Femur (tissue), 1 donor: ENCODE measurements around the gene EXOSC5.
"Not testable (repeated sequence)": the region's sequence is repeated elsewhere in the genome, so short reads cannot be mapped to it uniquely, and the experiment has no call there.

ENCODE experiments used
- DNase-seq: peaks from one replicate; pipeline ENCODE4 v3.0.0-alpha.2; 2017

The EXOSC5 gene

GRCh38 chr19:41403181-41403970, 6.2 kb upstream of the EXOSC5 start:
- no peak for DNase-seq

GRCh38 chr19:41402010-41402409, 4.9 kb upstream of the EXOSC5 start:
- DNase-seq, result no peak

GRCh38 chr19:41401483-41401882, 4.3 kb upstream of the EXOSC5 start:
- no peak for DNase-seq

DNA sequence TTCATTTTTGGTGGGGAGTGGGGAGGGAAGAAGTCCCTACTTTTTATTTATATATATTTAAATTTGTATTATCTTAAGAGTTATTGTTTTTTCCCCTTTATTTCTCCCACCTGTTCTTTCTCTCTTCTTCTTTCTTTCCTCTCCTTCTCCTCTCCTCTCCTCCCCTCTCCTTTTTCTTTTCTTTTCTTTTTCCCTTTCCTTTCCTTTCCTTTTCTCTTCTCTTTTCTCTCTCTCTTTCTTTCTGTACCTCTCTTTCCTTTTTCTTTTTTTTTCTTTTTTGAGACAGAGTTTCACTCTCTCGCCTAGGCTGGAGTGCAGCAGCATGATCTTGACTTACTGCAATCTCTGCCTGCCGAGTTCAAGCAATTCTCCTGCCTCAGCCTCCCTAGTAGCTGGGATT, 2.4 kb upstream of the EXOSC5 start:
- DNase-seq, result no peak

DNA sequence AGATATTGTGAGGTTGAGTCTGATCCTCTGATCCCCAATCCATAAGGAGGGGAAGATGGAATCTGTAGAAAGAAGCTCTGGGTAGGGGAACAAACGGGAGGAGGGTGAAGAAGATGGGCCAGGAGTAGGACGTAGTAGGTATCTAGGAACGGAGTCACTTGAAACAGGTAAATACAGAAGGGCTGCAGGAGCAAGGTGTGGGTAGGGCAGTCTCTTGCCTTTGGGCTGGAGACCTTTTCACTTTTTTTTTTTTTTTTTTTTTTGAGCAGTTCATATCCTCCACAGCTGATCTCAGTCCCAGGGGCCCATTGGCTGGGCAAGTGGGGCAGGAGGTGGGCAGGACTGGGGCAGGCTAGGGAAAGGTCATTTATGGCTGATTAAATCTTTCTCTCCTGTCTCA, 1.9 kb upstream of the EXOSC5 start:
- DNase-seq, result no peak

DNA sequence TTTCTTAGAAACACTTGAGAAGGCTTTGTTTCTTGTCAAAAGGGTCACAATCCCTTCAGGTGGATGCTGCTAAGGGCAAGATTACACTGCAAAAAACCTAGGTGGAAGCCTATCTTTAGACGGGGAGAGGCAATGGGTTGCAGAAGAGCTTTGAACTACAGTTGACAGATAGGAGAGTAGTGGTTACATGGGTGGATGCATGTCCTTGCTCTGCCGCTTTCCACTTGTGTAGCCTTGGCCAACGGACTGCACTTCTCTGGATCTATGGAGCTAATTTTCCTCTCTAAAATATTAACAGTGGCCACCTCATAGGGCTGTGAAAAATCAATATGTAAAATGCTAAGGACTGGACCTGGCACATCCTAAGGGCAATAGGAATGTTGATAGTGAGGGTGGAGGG, 1.4 kb upstream of the EXOSC5 start:
- no peak for DNase-seq

GRCh38 chr19:41398050-41398418, 875 bp upstream of the EXOSC5 start:
- DNase-seq, result no peak

DNA sequence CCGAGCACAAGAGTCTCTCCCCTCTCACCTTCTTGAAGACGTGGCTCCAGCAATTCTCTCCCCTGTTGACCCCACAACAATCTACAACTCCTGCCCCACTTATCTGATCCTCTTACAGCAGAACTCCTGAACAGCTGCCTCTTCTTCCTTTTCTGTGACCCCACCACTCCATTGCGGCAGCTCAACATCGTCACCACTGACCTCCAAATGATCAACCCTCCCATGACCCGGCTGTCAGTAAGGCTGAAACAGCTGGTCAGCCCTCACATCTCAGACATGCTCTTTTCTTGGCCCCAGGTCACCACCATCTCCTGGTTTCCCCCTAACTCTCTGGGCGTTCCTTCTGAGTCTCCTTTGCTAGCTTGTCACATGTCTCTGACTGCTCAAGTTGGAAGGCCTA, 1.8 kb downstream of the EXOSC5 start:
- no peak for DNase-seq

DNA sequence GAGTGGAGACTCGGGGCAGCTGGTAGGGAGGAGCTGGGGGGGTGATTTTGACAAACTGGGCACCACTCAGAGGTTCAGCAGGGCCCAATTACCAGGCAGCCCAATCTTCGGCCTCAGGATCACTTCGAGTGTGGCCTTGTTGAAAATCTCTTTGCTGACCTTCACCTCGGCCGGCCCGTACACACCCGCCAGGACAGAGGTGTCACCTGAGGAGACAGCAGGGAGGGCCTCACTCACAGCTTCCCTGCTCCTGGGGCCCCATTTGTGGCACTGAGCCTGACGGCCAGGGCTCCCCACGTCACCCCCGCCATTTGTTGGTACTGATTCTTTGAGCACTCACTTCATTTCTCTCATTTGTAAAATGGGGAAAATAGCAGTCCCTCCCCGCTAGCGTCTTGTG, 4.4 kb downstream of the EXOSC5 start:
- DNase-seq, result no peak

DNA sequence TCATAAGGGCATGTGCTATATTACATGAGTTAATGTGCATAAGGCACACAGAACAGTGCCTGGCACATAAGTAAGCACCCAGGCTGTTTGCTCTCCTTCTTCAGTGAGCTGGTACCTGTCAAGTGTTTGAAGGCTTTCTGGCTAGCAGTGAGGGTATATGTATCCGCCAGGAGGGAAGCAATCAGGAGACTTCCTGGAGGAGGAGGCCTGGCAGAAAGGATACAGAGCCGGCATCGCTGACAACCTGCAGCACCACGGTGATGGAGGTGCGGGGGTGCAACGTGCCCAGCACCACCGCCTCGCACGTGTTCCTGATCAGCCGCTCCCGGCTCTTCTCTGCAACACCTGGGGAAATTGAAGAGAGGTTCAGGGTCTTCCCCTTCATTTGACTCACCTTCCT, 5.5 kb downstream of the EXOSC5 start:
- no peak for DNase-seq

GRCh38 chr19:41386442-41386841, 10.7 kb downstream of the EXOSC5 start:
- DNase-seq, result no peak

GRCh38 chr19:41384351-41384750, 12.8 kb downstream of the EXOSC5 start:
- DNase-seq, result no peak

- not testable (repeated sequence) for DNase-seq
These were observed 15.6 kb downstream of the EXOSC5 start for GRCh38 chr19:41381536-41381935.

GRCh38 chr19:41377977-41378709, 19.0 kb downstream of the EXOSC5 start:
- peak; percentile 44 for DNase-seq

DNA sequence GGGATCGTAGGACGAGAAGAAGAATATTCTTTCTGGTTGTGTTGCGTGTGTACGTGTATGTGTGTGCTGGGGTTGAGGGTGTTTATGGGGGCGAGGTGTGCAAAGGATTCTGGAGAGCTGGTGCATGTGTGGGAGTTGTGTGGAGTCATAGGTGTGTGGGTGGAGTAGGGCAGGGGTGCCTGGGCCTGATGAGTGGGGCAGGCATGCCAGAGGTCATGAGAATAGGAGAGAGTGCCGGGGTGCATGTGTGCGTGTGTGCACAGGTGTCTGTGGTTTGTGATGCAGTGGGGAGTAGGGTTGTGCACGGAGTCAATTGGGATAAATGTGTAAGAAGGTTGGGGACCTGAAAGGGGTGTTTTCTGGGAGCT, 20.2 kb downstream of the EXOSC5 start:
- no peak for DNase-seq

- peak; percentile 53 for DNase-seq
These were observed 20.7 kb downstream of the EXOSC5 start, which contains the start of gene TMEM91 for GRCh38 chr19:41376241-41376997. TSS of gene TMEM91 (plus strand) at chr19:41376533. CDS start at chr19:41378310, 1,777 bp downstream.

GRCh38 chr19:41373993-41374392, 23.2 kb downstream of the EXOSC5 start:
- peak; percentile 88 for DNase-seq

DNA sequence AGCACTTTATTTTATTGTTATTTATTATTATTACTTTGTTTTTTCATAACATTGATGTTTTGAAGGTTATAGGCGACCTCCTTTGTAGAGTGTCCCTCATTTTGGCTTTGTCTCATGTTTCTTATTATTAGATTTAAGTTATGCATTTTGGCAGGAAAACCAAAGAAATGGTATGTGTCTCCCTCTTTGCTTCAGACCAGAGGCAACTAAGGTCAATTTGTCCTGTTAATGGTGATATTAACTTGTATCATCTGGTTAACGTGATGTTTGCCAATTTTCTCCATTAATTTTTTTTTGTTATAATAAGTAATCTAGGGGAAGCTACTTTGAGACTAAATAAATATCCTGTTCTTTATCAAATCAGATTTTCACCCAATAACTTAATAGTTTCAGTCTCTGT, 24.7 kb downstream of the EXOSC5 start:
- no peak for DNase-seq

GRCh38 chr19:41371541-41371940, 25.6 kb downstream of the EXOSC5 start:
- no peak for DNase-seq

DNA sequence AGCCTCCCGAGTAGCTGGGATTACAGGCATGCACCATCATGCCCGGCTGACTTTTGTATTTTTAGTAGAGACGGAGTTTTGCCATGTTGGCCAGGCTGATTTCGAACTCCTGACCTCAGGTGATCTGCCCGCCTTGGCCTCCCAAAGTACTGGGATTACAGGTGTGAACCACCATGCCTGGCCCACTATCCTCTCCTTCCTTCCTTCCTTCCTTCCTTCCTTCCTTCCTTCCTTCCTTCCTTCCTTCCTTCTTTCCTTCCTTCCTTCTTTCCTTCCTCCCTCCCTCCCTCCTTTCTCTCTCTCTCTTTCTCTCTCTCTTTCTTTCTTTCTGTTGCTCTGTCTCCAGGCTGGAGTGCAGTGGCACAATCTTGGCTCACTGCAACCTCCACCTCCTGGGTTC, 26.0 kb downstream of the EXOSC5 start:
- not testable (repeated sequence) for DNase-seq

DNA sequence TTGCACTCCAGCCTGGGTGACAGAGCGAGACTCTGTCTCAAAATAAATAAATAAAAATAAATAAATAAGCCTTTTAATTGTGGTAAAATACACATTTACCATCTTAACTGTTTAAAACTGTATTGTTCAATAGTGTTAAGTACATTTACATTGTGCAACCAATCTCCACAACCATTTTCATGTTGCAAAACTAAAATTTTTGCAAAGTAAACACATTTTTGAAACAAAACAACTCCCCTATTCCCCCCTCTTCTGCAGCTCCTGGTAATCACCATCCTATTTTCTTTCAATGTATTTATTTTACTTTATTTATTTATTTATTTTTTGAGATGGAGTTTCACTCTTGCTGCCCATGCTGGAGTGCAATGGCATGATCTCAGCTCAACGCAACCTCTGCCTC, 27.4 kb downstream of the EXOSC5 start:
- DNase-seq, result no peak

- DNase-seq, result no peak
These were observed 29.3 kb downstream of the EXOSC5 start for GRCh38 chr19:41367848-41368301.

DNA sequence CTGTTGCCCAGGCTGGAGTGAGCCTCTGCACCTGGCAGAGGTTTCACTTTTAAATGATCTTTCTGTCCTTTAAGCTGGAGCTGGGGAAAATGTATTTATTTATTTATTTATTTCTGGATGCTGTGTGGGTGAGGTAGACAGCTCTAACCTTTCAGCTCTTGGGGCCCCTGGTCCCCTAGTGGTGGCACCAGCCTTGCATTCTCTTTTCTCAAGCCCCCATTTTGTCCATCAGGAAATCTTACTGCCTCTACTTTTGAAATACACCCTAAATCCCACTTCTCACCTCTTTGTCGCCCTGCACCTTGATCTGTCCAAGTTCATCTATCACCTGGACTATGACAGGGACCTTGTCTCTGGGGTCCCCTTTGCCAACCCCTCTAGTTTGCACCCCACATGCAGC, 31.1 kb downstream of the EXOSC5 start:
- no peak for DNase-seq
